H1 (cell line): ENCODE measurements around the gene AP2B1. TPM values are rescaled to one million over a fixed set of nuclear protein-coding genes. Genes with fewer than 3 reads are reported as not detected.

Source experiments
- BCL11A ChIP-seq, 2 experiments: IDR thresholded peaks; one replicate each; pipeline ENCODE4 v1.6.1; 2011; ENCODE audit warnings: low read depth in 2 of 2, low read length in 2 of 2, mild to moderate bottlenecking in 2 of 2
- E2F6 ChIP-seq: IDR thresholded peaks from 2 replicates; pipeline ENCODE4 v1.6.1; 2012; ENCODE audit warnings: inconsistent platforms
- POLR2AphosphoS5 ChIP-seq: IDR thresholded peaks from 2 replicates; pipeline ENCODE4 v1.6.1; 2011; ENCODE audit warnings: low read depth, low read length
- SAP30 ChIP-seq: fragments of 300-600 bp; sonication (generic); IDR thresholded peaks from 2 replicates; pipeline ENCODE4 v1.7.1; 2012; ENCODE audit warnings: low read length, moderate library complexity, mild to moderate bottlenecking, inconsistent platforms; ENCODE audit not compliant: insufficient read depth, insufficient replicate concordance
- SIN3A ChIP-seq, 2 experiments: IDR thresholded peaks in 1 of 2; conservative IDR thresholded peaks in 1 of 2; 2 replicates each; pipeline ENCODE4 v1.6.1; 2011 to 2012; ENCODE audit warnings: low read length in 2 of 2, improper control_type of control experiment in 1 of 2, low read depth in 1 of 2, mild to moderate bottlenecking in 1 of 2
- USF2 ChIP-seq: IDR thresholded peaks from 2 replicates; pipeline ENCODE4 v1.6.1; 2011; ENCODE audit warnings: low read length, improper control_type of control experiment
- YY1 ChIP-seq: IDR thresholded peaks from 2 replicates; pipeline ENCODE4 v1.6.1; 2011; ENCODE audit warnings: low read depth, mild to moderate bottlenecking, low read length
- polyA plus RNA-seq, 7 experiments: library from polyadenylated mRNA; depleted of rRNA in 3 of 7; stranded (reverse) in 5 of 7; unstranded in 2 of 7; fragments of >200 nt in 5 of 7; fragments of 200-250 nt in 2 of 7; gene quantifications; 1 replicate in 5 of 7; 2 replicates in 1 of 7; 4 replicates in 1 of 7; pipeline versions ENCODE4 v1.2.1 to v1.2.3, GENCODE V29; 2011 to 2013; ENCODE audit warnings: missing spikeins in 2 of 7, mixed read lengths in 2 of 7
- total RNA-seq: library from RNA; stranded (reverse); fragmentation: NEBNext Ultra II Directional; extraction: Animal tissue kit (Norgen Biotek cat#: 25700); gene quantifications from 2 replicates; pipeline ENCODE4 v1.2.1, GENCODE V29; 2021

AP2B1 gene
- total and polyA plus RNA-seq, 2 of the 8 experiments (the other 6 are each of a cell fraction or from before 2014, with no cell fraction given), result 95.5 to 199 TPM

GRCh38 chr17:35545150-35545549 is 42.0 kb upstream of the AP2B1 start (continued):
- TF ChIP-seq POLR2AphosphoS5, result no peak
- TF ChIP-seq USF2, result no peak
- no peak for TF ChIP-seq E2F6
- TF ChIP-seq YY1, result no peak
- TF ChIP-seq SIN3A (conservative IDR thresholded peaks at IDR 0.05 in 1 of 2, IDR thresholded peaks at IDR 0.05 in 1 of 2; ENCODE audit: low read depth in 1 of 2, low read length in 2 of 2), result no peak
- TF ChIP-seq BCL11A (IDR thresholded peaks at IDR 0.05; ENCODE audit: low read depth in 2 of 2, low read length in 2 of 2), result no peak
- TF ChIP-seq SAP30, result no peak
